ENCODE results near the gene NECTIN1.

DNA sequence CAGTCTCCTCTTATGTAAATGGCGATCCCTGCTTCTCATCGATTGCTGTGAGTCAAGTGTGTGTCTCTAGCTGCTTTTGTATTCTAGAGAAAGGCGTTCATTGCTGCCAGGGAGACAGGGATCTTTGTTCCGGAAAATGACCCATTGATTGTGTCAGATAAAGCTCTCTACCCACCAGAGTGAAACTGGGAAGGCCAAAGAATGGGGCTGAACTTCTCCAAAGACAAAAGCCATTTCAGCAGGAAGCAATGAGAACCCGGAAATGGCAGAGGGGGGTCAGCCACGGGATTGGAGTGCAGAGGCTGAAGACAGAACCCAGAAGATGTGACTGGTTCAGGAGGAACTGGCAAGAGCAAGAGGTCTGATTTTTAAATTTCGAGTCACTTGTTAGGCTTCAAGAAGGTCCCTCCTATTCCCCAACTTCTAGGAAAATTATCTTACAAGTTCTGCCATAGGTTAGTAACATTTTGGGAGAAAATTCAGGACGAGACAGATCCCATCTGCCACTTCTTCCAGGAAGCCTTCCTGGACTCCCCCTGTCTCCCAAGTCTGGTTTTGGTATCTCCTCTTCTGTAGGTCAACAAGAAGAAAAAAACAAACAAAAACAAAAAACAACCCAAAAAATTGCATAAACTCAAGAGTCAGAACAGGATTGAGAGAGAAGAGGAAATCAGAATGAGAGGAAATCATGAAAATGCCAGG is 110.6 kb downstream of the NECTIN1 start:
- no peak for TF ChIP-seq POLR2AphosphoS5 (IDR thresholded peaks at IDR 0.05; ENCODE audit: insufficient read depth in 1 of 2, low read depth in 1 of 2)
- TF ChIP-seq, protein P1, sequence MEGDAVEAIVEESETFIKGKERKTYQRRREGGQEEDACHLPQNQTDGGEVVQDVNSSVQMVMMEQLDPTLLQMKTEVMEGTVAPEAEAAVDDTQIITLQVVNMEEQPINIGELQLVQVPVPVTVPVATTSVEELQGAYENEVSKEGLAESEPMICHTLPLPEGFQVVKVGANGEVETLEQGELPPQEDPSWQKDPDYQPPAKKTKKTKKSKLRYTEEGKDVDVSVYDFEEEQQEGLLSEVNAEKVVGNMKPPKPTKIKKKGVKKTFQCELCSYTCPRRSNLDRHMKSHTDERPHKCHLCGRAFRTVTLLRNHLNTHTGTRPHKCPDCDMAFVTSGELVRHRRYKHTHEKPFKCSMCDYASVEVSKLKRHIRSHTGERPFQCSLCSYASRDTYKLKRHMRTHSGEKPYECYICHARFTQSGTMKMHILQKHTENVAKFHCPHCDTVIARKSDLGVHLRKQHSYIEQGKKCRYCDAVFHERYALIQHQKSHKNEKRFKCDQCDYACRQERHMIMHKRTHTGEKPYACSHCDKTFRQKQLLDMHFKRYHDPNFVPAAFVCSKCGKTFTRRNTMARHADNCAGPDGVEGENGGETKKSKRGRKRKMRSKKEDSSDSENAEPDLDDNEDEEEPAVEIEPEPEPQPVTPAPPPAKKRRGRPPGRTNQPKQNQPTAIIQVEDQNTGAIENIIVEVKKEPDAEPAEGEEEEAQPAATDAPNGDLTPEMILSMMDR (IDR thresholded peaks at IDR 0.05) = no peak
- no peak for TF ChIP-seq POLR2A (IDR thresholded peaks at IDR 0.05)
